ENCODE measurements around the gene PCBP3.

Gene PCBP3

GRCh38 chr21:45935628-45936027, 292.1 kb downstream of the PCBP3 start:
- in situ Hi-C loops (cut with HindIII; ENCODE audit: low sequenced_read_pairs) = no loop called here
- no peak overlapping the region for H3K4me3 ChIP-seq (ENCODE audit: low read depth, low read length)
- DNase-seq (ENCODE audit: low read depth) = peak; percentile 42
- no peak for TF ChIP-seq CTCF (IDR thresholded peaks at IDR 0.05; ENCODE audit: low read depth, low read length, missing control alignments)

DNA sequence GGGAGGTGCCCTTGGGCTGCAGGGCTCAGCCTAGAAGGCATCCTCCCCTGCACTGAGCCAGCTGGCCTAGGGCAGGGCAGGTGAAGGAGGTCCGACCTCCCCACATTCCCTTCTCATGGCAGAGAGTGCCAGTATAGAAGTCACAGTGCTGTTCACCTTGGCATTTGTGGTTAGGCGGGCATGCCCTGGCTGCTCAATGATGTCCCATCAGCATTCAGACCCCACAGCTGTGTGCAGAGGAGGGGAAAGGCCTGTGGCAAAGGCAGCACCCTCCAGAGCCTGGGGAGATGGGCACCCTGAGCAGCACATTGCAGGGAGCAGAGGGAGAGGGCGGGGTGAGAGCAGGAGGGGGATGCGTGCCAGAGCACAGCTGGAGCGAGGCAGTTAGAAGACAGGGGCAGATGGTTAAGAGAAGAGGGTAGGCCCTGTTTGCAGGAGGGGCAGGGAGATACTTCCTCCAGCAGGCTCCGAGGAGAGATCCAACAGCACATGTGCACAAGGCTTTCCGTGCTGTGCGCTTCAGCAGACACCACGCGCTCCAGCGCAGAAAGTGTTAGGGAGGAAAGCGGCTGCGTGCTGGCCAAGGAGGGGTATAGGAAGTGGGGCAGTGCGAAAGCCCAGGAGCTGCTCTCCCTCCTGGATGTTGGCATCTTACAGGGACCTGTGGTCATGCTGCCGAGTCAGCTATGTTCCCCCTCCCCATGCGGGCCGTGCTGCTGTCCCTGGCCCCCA, 294.4 kb downstream of the PCBP3 start:
- DNase-seq (ENCODE audit: low read depth) = no peak
- in situ Hi-C loops (cut with HindIII; ENCODE audit: low sequenced_read_pairs) = no loop called here
- TF ChIP-seq CTCF (IDR thresholded peaks at IDR 0.05; ENCODE audit: low read depth, low read length, missing control alignments) = no peak
- no peak overlapping the region for H3K4me3 ChIP-seq (ENCODE audit: low read depth, low read length)

- in situ Hi-C loops (cut with HindIII; ENCODE audit: low sequenced_read_pairs) = no loop called here
- H3K4me3 ChIP-seq (ENCODE audit: low read depth, low read length) = no peak overlapping the region
- no peak for DNase-seq (ENCODE audit: low read depth)
- TF ChIP-seq CTCF (IDR thresholded peaks at IDR 0.05; ENCODE audit: low read depth, low read length, missing control alignments) = no peak
These were observed 294.9 kb downstream of the PCBP3 start for GRCh38 chr21:45938453-45938755.

GRCh38 chr21:45938811-45939520, 295.4 kb downstream of the PCBP3 start:
- no peak overlapping the region for H3K4me3 ChIP-seq (ENCODE audit: low read depth, low read length)
- in situ Hi-C loops (cut with HindIII; ENCODE audit: low sequenced_read_pairs) = no loop called here
- no peak for TF ChIP-seq CTCF (IDR thresholded peaks at IDR 0.05; ENCODE audit: low read depth, low read length, missing control alignments)
- DNase-seq (ENCODE audit: low read depth) = no peak

DNA sequence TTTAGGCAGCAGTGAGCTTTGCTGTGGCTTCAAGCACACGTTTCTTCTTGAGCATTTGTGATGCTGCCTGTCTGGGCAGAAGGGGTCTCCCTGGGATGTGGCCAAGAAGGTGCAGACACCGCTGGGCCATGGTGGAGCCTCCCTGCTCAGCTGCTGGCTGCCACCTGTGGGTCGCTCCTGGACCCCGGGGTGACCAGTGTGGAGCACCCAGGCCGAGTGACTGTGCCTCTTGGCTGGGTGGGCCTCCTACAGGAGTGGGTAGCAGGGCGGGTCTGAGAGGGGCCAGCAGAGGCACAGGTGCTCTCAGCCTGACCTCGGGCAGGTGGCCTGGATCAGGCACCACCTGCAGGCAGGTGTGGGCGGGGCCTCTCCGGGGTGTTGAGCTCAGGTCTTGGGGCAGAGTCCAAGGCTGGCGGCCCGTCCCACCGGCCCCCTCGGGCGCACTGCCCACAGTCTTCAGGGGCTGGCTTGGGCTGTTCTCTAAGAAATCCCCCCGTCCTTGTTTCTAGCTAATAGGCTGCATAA, 296.1 kb downstream of the PCBP3 start:
- no peak for TF ChIP-seq CTCF (IDR thresholded peaks at IDR 0.05; ENCODE audit: low read depth, low read length, missing control alignments)
- in situ Hi-C loops (cut with HindIII; ENCODE audit: low sequenced_read_pairs) = no loop called here
- no peak overlapping the region for H3K4me3 ChIP-seq (ENCODE audit: low read depth, low read length)
- no peak for DNase-seq (ENCODE audit: low read depth)

DNA sequence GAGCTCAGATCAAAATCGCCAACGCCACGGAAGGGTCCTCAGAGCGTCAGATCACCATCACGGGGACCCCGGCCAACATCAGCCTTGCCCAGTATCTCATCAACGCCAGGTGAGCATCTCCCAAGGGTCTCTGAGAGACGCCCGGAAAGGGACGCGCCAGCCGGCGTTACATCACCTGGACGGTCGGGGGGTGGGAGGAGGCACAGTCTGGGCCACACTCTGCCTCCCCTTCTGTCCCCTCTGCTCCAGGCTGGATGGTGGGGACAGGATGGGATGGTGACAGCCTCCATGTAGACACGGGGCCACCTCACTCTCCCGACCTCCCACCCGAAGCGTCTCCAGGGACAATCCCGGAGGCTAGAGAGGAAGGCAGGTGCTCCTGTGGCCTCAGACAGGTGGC, 296.6 kb downstream of the PCBP3 start:
- TF ChIP-seq CTCF (IDR thresholded peaks at IDR 0.05; ENCODE audit: low read depth, low read length, missing control alignments) = no peak
- no peak overlapping the region for H3K4me3 ChIP-seq (ENCODE audit: low read depth, low read length)
- DNase-seq (ENCODE audit: low read depth) = no peak
- in situ Hi-C loops (cut with HindIII; ENCODE audit: low sequenced_read_pairs) = no loop called here

All from astrocyte of the cerebellum (primary cell).